Loucy (cell line): ENCODE results near the gene NEDD4L.

Experiments used
- EZH2phosphoT487 ChIP-seq: fragments of 200-600 bp; IDR thresholded peaks from 2 replicates; pipeline ENCODE4 v1.6.1; 2018; ENCODE audit warnings: antibody characterized with exemption, mild to moderate bottlenecking, moderate library complexity, borderline replicate concordance
- TF ChIP-seq, protein P1 (sequence below): fragments of 200-600 bp; sonication (generic); conservative IDR thresholded peaks from 2 replicates; pipeline ENCODE4 v1.5.1; 2014; ENCODE audit warnings: mild to moderate bottlenecking, antibody characterized with exemption, low read length

DNA sequence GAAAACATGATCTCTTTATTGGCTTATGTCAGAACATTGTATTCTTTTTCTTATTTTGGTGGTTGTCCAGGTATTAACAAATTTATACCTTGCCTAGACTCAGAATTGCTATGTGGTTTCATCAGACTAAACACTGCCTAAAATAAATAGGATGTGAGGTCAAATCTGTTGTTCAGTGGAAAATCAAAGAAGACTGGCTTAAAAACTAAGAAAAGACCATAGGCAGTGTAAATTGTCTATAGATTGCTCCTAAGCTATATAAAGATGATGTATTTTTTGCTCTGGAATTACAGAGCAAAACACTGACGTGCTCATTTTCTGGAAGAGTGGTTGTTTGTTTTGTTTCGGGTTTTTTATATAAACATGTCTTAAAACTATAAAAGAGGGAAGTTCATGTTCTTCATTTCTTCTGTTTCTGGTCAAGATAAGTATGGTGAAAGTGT is 318.8 kb downstream of the NEDD4L start:
- TF ChIP-seq, protein P1, sequence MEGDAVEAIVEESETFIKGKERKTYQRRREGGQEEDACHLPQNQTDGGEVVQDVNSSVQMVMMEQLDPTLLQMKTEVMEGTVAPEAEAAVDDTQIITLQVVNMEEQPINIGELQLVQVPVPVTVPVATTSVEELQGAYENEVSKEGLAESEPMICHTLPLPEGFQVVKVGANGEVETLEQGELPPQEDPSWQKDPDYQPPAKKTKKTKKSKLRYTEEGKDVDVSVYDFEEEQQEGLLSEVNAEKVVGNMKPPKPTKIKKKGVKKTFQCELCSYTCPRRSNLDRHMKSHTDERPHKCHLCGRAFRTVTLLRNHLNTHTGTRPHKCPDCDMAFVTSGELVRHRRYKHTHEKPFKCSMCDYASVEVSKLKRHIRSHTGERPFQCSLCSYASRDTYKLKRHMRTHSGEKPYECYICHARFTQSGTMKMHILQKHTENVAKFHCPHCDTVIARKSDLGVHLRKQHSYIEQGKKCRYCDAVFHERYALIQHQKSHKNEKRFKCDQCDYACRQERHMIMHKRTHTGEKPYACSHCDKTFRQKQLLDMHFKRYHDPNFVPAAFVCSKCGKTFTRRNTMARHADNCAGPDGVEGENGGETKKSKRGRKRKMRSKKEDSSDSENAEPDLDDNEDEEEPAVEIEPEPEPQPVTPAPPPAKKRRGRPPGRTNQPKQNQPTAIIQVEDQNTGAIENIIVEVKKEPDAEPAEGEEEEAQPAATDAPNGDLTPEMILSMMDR = no peak
- TF ChIP-seq EZH2phosphoT487 = no peak
